Fibroblast of mammary gland (primary cell): ENCODE measurements around the gene PLXNA2.
A peak's percentile ranks its signal among the peaks of the same experiment; 100 is the strongest.

ENCODE experiments used
- DNase-seq: peaks from one replicate; pipeline ENCODE4 v3.0.0-alpha.2; 2010; ENCODE audit warnings: low read depth
- H3K4me3 ChIP-seq: 2 replicates; pipeline ENCODE4 v1.5.1; 2011; ENCODE audit warnings: low read depth, mild to moderate bottlenecking, low read length, moderate library complexity; ENCODE audit not compliant: control insufficient read depth
- TF ChIP-seq, protein P1 (sequence below): conservative IDR thresholded peaks from 2 replicates; pipeline ENCODE4 v1.5.1; 2011; ENCODE audit warnings: low read depth, low read length, inconsistent platforms; ENCODE audit not compliant: control insufficient read depth, insufficient read depth

PLXNA2 gene

DNA sequence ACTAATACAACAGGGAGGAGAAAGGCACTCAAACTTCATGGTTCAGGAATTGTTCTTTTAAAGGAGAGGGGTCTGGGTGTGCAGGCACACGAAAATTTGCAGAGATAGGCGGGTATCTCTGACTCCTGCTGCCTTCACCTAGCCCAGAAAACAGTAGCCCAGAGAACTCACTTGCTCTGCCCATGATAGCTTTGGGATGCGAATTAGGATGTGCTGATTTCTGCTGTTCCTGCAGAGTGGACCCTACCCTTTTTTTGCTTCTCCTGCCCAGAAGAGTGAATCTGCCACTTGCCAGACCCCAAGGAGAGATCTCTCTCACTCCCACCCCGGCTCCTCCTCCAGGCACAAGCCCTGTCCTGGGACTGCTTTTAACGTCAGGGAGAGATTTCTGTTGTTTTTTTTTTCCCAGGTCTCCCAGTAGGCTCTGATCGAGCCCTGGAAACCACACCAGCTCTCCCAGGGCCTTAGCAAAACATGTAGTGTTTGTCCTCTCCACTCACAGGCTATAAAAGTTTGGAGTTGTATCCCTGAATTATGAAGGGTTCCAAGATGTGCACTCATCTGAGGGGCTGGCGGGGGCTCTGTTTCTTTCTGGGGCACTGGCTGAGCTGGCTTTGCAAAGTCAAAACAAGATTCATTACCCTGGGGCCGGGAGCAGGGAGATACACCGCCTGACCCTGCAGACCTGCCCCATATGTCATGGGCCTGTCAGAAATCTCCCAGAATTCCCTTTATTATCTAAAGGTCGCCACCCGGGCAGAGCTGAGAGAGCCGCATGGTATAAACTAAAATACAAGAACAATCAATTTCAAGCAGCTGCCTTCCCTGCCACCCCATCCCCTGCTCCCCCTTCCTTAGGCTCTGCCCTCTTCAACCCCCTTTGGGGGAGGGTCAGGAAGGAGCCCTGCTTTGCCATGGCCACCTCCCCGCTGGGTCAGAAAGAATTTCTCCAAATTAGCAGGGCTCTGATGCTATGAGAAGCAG is 17.9 kb downstream of the PLXNA2 start:
- TF ChIP-seq, protein P1, sequence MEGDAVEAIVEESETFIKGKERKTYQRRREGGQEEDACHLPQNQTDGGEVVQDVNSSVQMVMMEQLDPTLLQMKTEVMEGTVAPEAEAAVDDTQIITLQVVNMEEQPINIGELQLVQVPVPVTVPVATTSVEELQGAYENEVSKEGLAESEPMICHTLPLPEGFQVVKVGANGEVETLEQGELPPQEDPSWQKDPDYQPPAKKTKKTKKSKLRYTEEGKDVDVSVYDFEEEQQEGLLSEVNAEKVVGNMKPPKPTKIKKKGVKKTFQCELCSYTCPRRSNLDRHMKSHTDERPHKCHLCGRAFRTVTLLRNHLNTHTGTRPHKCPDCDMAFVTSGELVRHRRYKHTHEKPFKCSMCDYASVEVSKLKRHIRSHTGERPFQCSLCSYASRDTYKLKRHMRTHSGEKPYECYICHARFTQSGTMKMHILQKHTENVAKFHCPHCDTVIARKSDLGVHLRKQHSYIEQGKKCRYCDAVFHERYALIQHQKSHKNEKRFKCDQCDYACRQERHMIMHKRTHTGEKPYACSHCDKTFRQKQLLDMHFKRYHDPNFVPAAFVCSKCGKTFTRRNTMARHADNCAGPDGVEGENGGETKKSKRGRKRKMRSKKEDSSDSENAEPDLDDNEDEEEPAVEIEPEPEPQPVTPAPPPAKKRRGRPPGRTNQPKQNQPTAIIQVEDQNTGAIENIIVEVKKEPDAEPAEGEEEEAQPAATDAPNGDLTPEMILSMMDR = no peak
- no peak for DNase-seq
- H3K4me3 ChIP-seq = no peak overlapping the region

DNA sequence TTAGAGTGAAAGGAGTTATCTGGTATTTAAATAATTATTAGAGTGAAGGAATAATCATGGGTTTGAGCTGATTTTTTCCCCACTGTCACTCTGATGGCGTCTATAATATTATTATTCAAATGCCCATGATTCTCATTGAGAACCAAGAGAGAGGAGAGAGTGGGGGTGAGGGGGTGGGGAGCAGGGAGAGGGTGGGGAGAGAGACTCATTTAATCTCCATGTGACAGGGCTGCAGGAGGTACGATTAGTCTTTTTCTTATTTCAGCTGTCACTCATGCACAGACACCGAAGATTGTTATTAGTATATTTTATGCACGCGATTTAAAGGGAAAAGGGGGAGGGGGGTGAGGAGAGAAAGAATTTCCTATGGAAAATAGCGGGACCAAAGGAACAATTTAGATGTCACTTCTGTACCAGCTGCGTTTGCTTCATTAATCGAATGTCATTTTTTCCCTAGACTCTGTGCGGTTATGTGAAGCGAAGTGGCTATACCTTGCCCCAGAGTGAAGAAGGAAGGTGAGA is 19.9 kb downstream of the PLXNA2 start:
- no peak overlapping the region for H3K4me3 ChIP-seq
- TF ChIP-seq, protein P1 = no peak
- no peak for DNase-seq

DNA sequence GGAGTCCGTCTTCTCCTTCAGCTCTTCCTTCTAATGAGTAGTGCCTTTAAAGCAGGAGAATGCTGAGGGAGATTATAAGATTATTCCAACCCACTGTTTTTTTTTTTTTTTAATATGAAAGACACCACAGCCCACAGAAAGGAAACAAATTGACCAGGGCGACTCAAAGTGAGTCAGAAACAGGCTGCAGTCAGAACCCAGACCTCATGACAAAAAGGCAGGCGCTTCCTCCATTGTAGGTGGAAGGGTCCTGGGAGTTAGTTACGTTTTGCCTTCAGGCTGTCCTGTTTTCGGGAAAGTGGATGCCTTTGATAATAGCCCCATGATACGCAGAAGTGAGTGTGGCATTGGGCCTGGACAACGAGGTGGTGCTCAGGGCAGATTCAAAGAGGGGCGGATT is 21.0 kb downstream of the PLXNA2 start:
- DNase-seq = peak; percentile 34
- TF ChIP-seq, protein P1 = no peak
- H3K4me3 ChIP-seq = no peak overlapping the region

DNA sequence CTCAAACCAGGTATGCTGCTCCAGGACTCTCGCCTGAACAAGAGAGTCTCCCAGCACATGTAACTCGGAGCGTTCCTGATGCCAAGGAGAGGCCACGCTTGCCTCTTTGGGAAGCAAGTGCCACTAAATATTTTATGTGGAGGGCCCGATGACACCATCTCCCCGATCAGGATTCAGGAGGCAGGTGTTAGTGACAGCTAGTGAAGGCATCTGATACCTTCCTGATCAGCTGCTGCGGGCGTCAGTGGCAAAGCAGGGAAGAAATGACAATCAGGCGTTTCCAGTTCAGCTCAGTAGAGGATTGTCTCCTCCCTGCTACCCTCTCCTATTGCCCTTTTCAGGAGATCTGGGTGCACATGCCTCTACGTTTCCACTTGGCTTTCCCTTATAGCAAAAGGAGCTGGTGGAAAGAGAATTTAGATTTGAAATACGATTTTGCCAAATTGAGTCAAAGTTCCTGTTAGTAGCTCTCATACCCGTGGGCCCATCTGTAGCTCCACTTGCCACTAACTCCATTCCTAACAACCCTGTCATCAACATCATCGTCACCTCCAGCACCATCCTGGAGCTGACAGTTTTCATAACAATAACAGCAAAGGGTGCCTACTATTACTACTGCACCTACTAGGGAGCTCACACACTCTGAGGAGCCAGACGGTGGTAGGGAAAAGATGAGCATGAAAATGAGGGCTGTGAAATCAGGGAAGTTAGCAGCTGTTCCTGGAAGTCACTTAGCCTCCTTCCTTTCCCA is 21.6 kb downstream of the PLXNA2 start:
- no peak for DNase-seq
- H3K4me3 ChIP-seq = no peak overlapping the region
- TF ChIP-seq, protein P1 = no peak

DNA sequence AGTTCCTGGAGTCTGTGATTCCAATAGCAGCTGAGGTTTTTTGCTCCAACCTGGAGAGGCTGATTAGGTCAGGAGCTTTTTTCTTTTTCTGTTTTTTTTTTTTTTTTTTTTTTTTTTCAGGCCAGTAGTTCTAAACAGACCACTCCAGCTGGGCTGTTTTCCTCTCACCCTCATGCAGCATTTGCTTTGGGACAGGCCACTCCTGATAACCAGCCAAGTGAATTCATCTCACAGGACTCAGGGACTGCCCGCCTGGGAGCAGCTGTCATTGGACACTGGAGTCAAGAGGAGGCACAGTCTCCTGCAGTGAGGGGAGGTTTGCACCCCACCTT is 22.9 kb downstream of the PLXNA2 start:
- TF ChIP-seq, protein P1 = no peak
- no peak overlapping the region for H3K4me3 ChIP-seq
- no peak for DNase-seq

DNA sequence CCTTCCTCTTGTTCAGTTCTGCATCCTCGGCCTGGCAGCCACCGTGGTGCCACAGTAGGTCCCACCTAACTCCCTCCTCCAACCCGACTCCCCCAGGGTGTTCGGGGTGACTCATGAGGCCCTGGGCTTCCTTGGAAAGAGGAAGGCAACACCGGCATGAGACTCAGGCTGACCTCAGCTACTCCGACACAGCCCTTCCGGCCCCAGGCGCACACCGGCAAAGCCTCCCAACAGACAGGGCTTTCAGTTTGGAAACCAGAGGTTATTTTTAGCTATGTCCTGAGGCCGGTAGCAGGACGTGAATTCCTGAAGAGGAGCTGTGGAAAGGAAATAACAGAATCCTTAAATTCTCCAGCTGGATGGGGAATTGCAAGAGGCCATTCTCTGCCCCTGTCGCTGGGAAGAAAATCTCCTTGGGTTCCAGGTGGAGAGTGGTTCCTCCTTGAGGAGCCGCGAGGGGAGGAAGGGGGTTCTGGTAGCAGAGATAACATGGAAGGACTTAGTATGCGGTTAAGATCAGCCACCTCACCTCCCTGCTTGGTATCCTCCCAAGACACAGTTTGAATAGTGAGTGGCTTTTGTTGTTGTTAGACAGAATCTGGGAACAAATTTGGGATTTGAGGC is 24.4 kb downstream of the PLXNA2 start:
- TF ChIP-seq, protein P1 = no peak
- no peak overlapping the region for H3K4me3 ChIP-seq
- peak; percentile 58 for DNase-seq
